Inferior parietal cortex (tissue), 1 donor: ENCODE data around the gene MTHFSD.

ENCODE experiments used
- DNase-seq: peaks from one replicate; pipeline ENCODE4 v3.0.0-alpha.2; 2016; ENCODE audit errors: extremely low spot score

MTHFSD gene

GRCh38 chr16:86570558-86571529 lies 15.8 kb upstream of the MTHFSD start:
- no peak for DNase-seq

GRCh38 chr16:86569701-86570447 lies 14.8 kb upstream of the MTHFSD start:
- no peak for DNase-seq

GRCh38 chr16:86568677-86569623 lies 13.9 kb upstream of the MTHFSD start:
- DNase-seq, result no peak

- DNase-seq, result no peak
Observed at GRCh38 chr16:86567701-86568581, 12.9 kb upstream of the MTHFSD start.

GRCh38 chr16:86566966-86567700 lies 12.1 kb upstream of the MTHFSD start:
- no peak for DNase-seq

GRCh38 chr16:86566601-86566965 lies 11.5 kb upstream of the MTHFSD start, which contains the start of gene FOXC2:
FOXC2 (plus strand) TSS chr16:86566829; CDS start chr16:86567336, 507 bp downstream.
- no peak for DNase-seq

- no peak for DNase-seq
Observed at GRCh38 chr16:86565644-86566511, 10.8 kb upstream of the MTHFSD start.

GRCh38 chr16:86565181-86565631 lies 10.2 kb upstream of the MTHFSD start:
- DNase-seq, result no peak

GRCh38 chr16:86563469-86564345 lies 8.7 kb upstream of the MTHFSD start:
- DNase-seq, result peak; percentile 94

- DNase-seq, result no peak
Observed at GRCh38 chr16:86562356-86562755, 7.3 kb upstream of the MTHFSD start.

- DNase-seq, result no peak
Observed at GRCh38 chr16:86559802-86560305, 4.8 kb upstream of the MTHFSD start.

- no peak for DNase-seq
Observed at GRCh38 chr16:86558355-86559193, 3.5 kb upstream of the MTHFSD start.

- no peak for DNase-seq
Observed at GRCh38 chr16:86557587-86557986, 2.6 kb upstream of the MTHFSD start.

GRCh38 chr16:86556576-86556975 lies 1.5 kb upstream of the MTHFSD start:
- DNase-seq, result no peak

GRCh38 chr16:86555704-86556075 lies 655 bp upstream of the MTHFSD start:
- DNase-seq, result no peak

- DNase-seq, result no peak
Observed at GRCh38 chr16:86554599-86554916, 477 bp downstream of the MTHFSD start.

- no peak for DNase-seq
Observed at GRCh38 chr16:86553356-86553755, 1.7 kb downstream of the MTHFSD start.
